Activated CD8-positive, alpha-beta T cell treated with anti-CD3 and anti-CD28 coated beads for 36 hours (primary cell): ENCODE measurements around the gene SLC17A6. TPM values are rescaled to one million over a fixed set of nuclear protein-coding genes. Genes with fewer than 3 reads are reported as not detected.

Experiments
- ATAC-seq: fragments of 200-7000 bp; cut with Tn5 transposase; one replicate; pipeline ENCODE4 v1.10.0; 2021; ENCODE audit warnings: mild to moderate bottlenecking, moderate library complexity
- CTCF ChIA-PET: fragments of 350-600 bp; sonication (Branson Sonifier 250); formaldehyde crosslinking; loops from one replicate; lab custom pipeline; 2021; ENCODE audit warnings: antibody characterized with exemption; lab: Charles Lee
- POLR2A ChIA-PET: fragments of 350-600 bp; sonication (Branson Sonifier 250); formaldehyde crosslinking; loops from one replicate; lab custom pipeline; 2021; ENCODE audit warnings: antibody characterized with exemption; lab: Charles Lee
- DNase-seq: peaks from one replicate; pipeline ENCODE4 v3.0.0-alpha.2; 2020
- H3K27ac Mint-ChIP-seq: one replicate; pipeline ENCODE4 v1.8.0; 2021; ENCODE audit warnings: mild to moderate bottlenecking, mixed read lengths
- H3K27me3 Mint-ChIP-seq: one replicate; pipeline ENCODE4 v1.8.0; 2021; ENCODE audit warnings: mixed read lengths
- H3K36me3 Mint-ChIP-seq: one replicate; pipeline ENCODE4 v1.8.0; 2021; ENCODE audit warnings: low read depth, mixed read lengths
- H3K4me1 Mint-ChIP-seq: one replicate; pipeline ENCODE4 v1.8.0; 2021; ENCODE audit warnings: low read depth, mixed read lengths
- H3K4me3 Mint-ChIP-seq: one replicate; pipeline ENCODE4 v1.8.0; 2021; ENCODE audit warnings: mild to moderate bottlenecking, moderate library complexity, mixed read lengths
- H3K9me3 Mint-ChIP-seq: one replicate; pipeline ENCODE4 v1.8.0; 2021; ENCODE audit warnings: mixed read lengths
- CTCF ChIP-seq: fragments of 200-600 bp; IDR thresholded peaks from one replicate; pipeline ENCODE4 v1.8.0; 2022; ENCODE audit warnings: antibody characterized with exemption, mild to moderate bottlenecking
- intact Hi-C: fragments of 100-400 bp; cut with micrococcal nuclease; formaldehyde crosslinking; loops from one replicate; pipeline ENCODE4 v1.10.0; 2022
- total RNA-seq, 2 experiments: library from RNA; stranded (reverse); gene quantifications; one replicate each; pipeline ENCODE4 v1.2.3, GENCODE V29; 2021

Gene SLC17A6
- total RNA-seq, 2 experiments from 2014 or later = not detected

- ATAC-seq (no peak), DNase-seq (no peak)
- intact Hi-C loops = no loop called here
- H3K4me1 Mint-ChIP-seq = no peaks in the 10 kb centered on the region
- ChIA-PET CTCF (no interaction called here), POLR2A (no interaction called here)
- H3K27me3 Mint-ChIP-seq = peaks cover 3% of the 10 kb centered on the region
- no peaks in the 10 kb centered on the region for H3K36me3 Mint-ChIP-seq
- H3K4me3 Mint-ChIP-seq = no peak overlapping the region
- no peak for TF ChIP-seq CTCF
- H3K9me3 Mint-ChIP-seq = no peaks in the 10 kb centered on the region
- H3K27ac Mint-ChIP-seq = no peak overlapping the region
Observed at GRCh38 chr11:22407267-22407666, 69.1 kb downstream of the SLC17A6 start.

- Mint-ChIP-seq H3K27me3 (peaks cover 3% of the 10 kb centered on the region), H3K9me3 (no peaks in the 10 kb centered on the region), H3K27ac (no peak overlapping the region), H3K4me3 (no peak overlapping the region), H3K4me1 (no peaks in the 10 kb centered on the region), H3K36me3 (no peaks in the 10 kb centered on the region)
- DNase-seq (no peak), ATAC-seq (no peak)
- CTCF ChIA-PET = no interaction called here
- POLR2A ChIA-PET = no interaction called here
- intact Hi-C loops = no loop called here
- no peak for TF ChIP-seq CTCF
Observed at GRCh38 chr11:22407921-22408320, 69.7 kb downstream of the SLC17A6 start.

- ATAC-seq (no peak), DNase-seq (no peak)
- POLR2A ChIA-PET = no interaction called here
- H3K27me3 Mint-ChIP-seq = no peaks in the 10 kb centered on the region
- H3K9me3 Mint-ChIP-seq = no peaks in the 10 kb centered on the region
- H3K4me1 Mint-ChIP-seq = no peaks in the 10 kb centered on the region
- no peak overlapping the region for H3K27ac Mint-ChIP-seq
- H3K4me3 Mint-ChIP-seq = no peak overlapping the region
- CTCF ChIA-PET = no interaction called here
- no peak for TF ChIP-seq CTCF
- intact Hi-C loops = no loop called here
- H3K36me3 Mint-ChIP-seq = no peaks in the 10 kb centered on the region
Observed at GRCh38 chr11:22415476-22415875, 77.3 kb downstream of the SLC17A6 start.

GRCh38 chr11:22416462-22416861 is 78.3 kb downstream of the SLC17A6 start:
- Mint-ChIP-seq H3K27me3 (no peaks in the 10 kb centered on the region), H3K4me1 (no peaks in the 10 kb centered on the region), H3K27ac (no peak overlapping the region), H3K4me3 (no peak overlapping the region), H3K36me3 (no peaks in the 10 kb centered on the region), H3K9me3 (no peaks in the 10 kb centered on the region)
- ChIA-PET POLR2A (no interaction called here), CTCF (no interaction called here)
- DNase-seq (no peak), ATAC-seq (no peak)
- intact Hi-C loops = no loop called here
- TF ChIP-seq CTCF = no peak

- H3K4me1 Mint-ChIP-seq = no peaks in the 10 kb centered on the region
- intact Hi-C loops = no loop called here
- H3K27ac Mint-ChIP-seq = no peak overlapping the region
- no peak for TF ChIP-seq CTCF
- H3K9me3 Mint-ChIP-seq = no peaks in the 10 kb centered on the region
- H3K4me3 Mint-ChIP-seq = no peak overlapping the region
- no peaks in the 10 kb centered on the region for H3K36me3 Mint-ChIP-seq
- DNase-seq (no peak), ATAC-seq (no peak)
- ChIA-PET CTCF (no interaction called here), POLR2A (no interaction called here)
- H3K27me3 Mint-ChIP-seq = peaks cover 11% of the 10 kb centered on the region
Observed at GRCh38 chr11:22426915-22427314, 88.7 kb downstream of the SLC17A6 start.

Other genes with a start within 250 kb of the SLC17A6 start
- not detected for gene ANO5, start 145.3 kb upstream of the SLC17A6 start, total RNA-seq